K562 (cell line): ENCODE results near the gene ARHGEF1. TPM values are rescaled to one million over a fixed set of nuclear protein-coding genes. Genes with fewer than 3 reads are reported as not detected.

Experiments
- ATF4 ChIP-seq: fragments of 450-650 bp; formaldehyde crosslinking; IDR thresholded peaks from 2 replicates; pipeline ENCODE4 v1.4.0; 2022; ENCODE audit warnings: mild to moderate bottlenecking, moderate library complexity
- CAMTA2 ChIP-seq: fragments of 250-450 bp; sonication (Bioruptor Pico); conservative IDR thresholded peaks from 2 replicates; pipeline ENCODE4 v1.5.1; 2022
- CBX5 ChIP-seq: IDR thresholded peaks from 2 replicates; pipeline ENCODE4 v1.6.1; 2014; ENCODE audit warnings: low read depth, borderline replicate concordance
- DLX4 ChIP-seq: fragments of 250-450 bp; sonication (Bioruptor Pico); IDR thresholded peaks from 2 replicates; pipeline ENCODE4 v1.6.1; 2021; ENCODE audit warnings: mild to moderate bottlenecking
- ETV1 ChIP-seq: fragments of 450-650 bp; conservative IDR thresholded peaks from 2 replicates; pipeline ENCODE4 v1.6.1; 2016; ENCODE audit warnings: missing genetic modification characterization, control low read depth, low read depth, missing compliant biosample characterization
- GTF2F1 ChIP-seq: IDR thresholded peaks from 2 replicates; pipeline ENCODE4 v1.6.1; 2011; ENCODE audit warnings: low read depth, low read length, improper control_type of control experiment
- MBD1 ChIP-seq: fragments of 250-450 bp; sonication (Bioruptor Pico); IDR thresholded peaks from 2 replicates; pipeline ENCODE4 v1.8.0; 2022; ENCODE audit warnings: inconsistent platforms
- MTA1 ChIP-seq: fragments of 450-650 bp; IDR thresholded peaks from 2 replicates; pipeline ENCODE4 v1.6.1; 2017; ENCODE audit warnings: borderline replicate concordance
- NCOA1 ChIP-seq: fragments of 450-650 bp; IDR thresholded peaks from 2 replicates; pipeline ENCODE4 v1.6.1; 2016; ENCODE audit warnings: low read depth
- NCOA2 ChIP-seq, 2 experiments: fragments of 450-650 bp; IDR thresholded peaks; 2 replicates each; pipeline ENCODE4 v1.6.1; 2018; ENCODE audit warnings: mild to moderate bottlenecking in 2 of 2, moderate library complexity in 1 of 2; ENCODE audit not compliant: partially characterized antibody in 2 of 2
- RFX1 ChIP-seq: fragments of 450-650 bp; IDR thresholded peaks from 2 replicates; pipeline ENCODE4 v1.6.1; 2016; ENCODE audit warnings: mild to moderate bottlenecking, moderate library complexity
- SNRNP70 ChIP-seq: fragments of 200-400 bp; formaldehyde crosslinking; optimal IDR thresholded peaks from 2 replicates; pipeline ENCODE3; 2017; ENCODE audit warnings: low read depth, low read length
- TEAD2 ChIP-seq: fragments of 450-650 bp; IDR thresholded peaks from 2 replicates; pipeline ENCODE4 v1.6.1; 2016; ENCODE audit warnings: missing genetic modification characterization, control low read depth, missing compliant biosample characterization
- YY1 ChIP-seq, 3 experiments: IDR thresholded peaks; 2 replicates each; pipeline ENCODE4 v1.6.1; 2011; ENCODE audit warnings: low read length in 2 of 3, mild to moderate bottlenecking in 2 of 3, moderate library complexity in 2 of 3, borderline replicate concordance in 1 of 3, control low read depth in 1 of 3, low read depth in 1 of 3; ENCODE audit not compliant: insufficient read depth in 3 of 3, insufficient replicate concordance in 2 of 3, control insufficient read depth in 1 of 3, insufficient read length in 1 of 3; ENCODE audit errors: extremely low read depth in 1 of 3
- ZBTB11 ChIP-seq, 3 experiments: fragments of 200-800 bp in 1 of 3; fragments of 250-450 bp in 1 of 3; fragments of 450-650 bp in 1 of 3; sonication (Bioruptor Pico) in 1 of 3; sonication (Bioruptor generic) in 1 of 3; formaldehyde crosslinking in 1 of 3; IDR thresholded peaks; 2 replicates each; pipeline versions ENCODE4 v1.6.1 to v1.8.0; 2016 to 2022; ENCODE audit warnings: mild to moderate bottlenecking in 2 of 3, missing genetic modification characterization in 2 of 3, missing compliant biosample characterization in 1 of 3, moderate library complexity in 1 of 3
- ZFPM2 ChIP-seq: fragments of 250-450 bp; sonication (Bioruptor Pico); IDR thresholded peaks from 2 replicates; pipeline ENCODE4 v1.5.1; 2022; ENCODE audit warnings: mild to moderate bottlenecking
- ZNF436 ChIP-seq: fragments of 250-450, 450-650 bp; sonication (Bioruptor Pico); formaldehyde crosslinking; IDR thresholded peaks from 2 replicates; pipeline ENCODE4 v1.7.0; 2020; ENCODE audit warnings: mild to moderate bottlenecking
- ZNF76 ChIP-seq: fragments of 250-450 bp; sonication (Bioruptor Pico); IDR thresholded peaks from 2 replicates; pipeline ENCODE4 v1.4.0; 2020; ENCODE audit warnings: mild to moderate bottlenecking, moderate library complexity, borderline replicate concordance
- polyA plus RNA-seq, 8 experiments: library from polyadenylated mRNA; depleted of rRNA in 4 of 8; stranded (reverse) in 5 of 8; unstranded in 3 of 8; fragments of >200 nt; fragmentation: Nextera tagmentation in 2 of 8; fragmentation: Illumina TruSeq in 1 of 8; extraction: Ambion mirVana in 2 of 8; extraction: Trizol in 1 of 8; gene quantifications; 2 replicates each; pipeline versions ENCODE4 v1.2.1 to v1.2.3, GENCODE V29; 2011 to 2014; ENCODE audit warnings: inconsistent platforms in 1 of 8, missing spikeins in 1 of 8
- total RNA-seq, 7 experiments: library from RNA; depleted of rRNA in 6 of 7; stranded (reverse); fragments of >200 nt in 6 of 7; fragmentation: Illumina TruSeq in 2 of 7; extraction: Trizol in 2 of 7; gene quantifications; 2 replicates each; pipeline versions ENCODE4 v1.2.1 to v1.2.3, GENCODE V29; 2011 to 2021; ENCODE audit warnings: low replicate concordance in 1 of 7

Gene ARHGEF1
- total and polyA plus RNA-seq, 9 of the 15 experiments (the other 6 are each of a cell fraction or from before 2014, with no cell fraction given) = 1.9 to 149 (median 29.8) TPM

GRCh38 chr19:41930322-41930722 is 47.3 kb downstream of the ARHGEF1 start (continued):
- no peak for TF ChIP-seq NCOA2 (IDR thresholded peaks at IDR 0.05; ENCODE audit: partially characterized antibody in 2 of 2)
- no peak for TF ChIP-seq GTF2F1
- no peak for TF ChIP-seq RFX1
- no peak for TF ChIP-seq ZNF76
- no peak for TF ChIP-seq TEAD2 (tag)
- TF ChIP-seq DLX4 (CRISPR knock-in tag) = no peak
- TF ChIP-seq YY1 (IDR thresholded peaks at IDR 0.05; ENCODE audit: borderline replicate concordance in 1 of 3, control insufficient read depth in 1 of 3, extremely low read depth in 1 of 3, insufficient read depth in 3 of 3, insufficient read length in 1 of 3, insufficient replicate concordance in 2 of 3, low read depth in 1 of 3, low read length in 2 of 3) = peak in 1 of 3 experiments; percentile 11
- no peak for TF ChIP-seq CAMTA2 (CRISPR knock-in tag)
- no peak for TF ChIP-seq ZNF436 (CRISPR knock-in tag)
- no peak for TF ChIP-seq MTA1
- 0 out of 6 replicates have a peak, but pooled peaks of 1 of the 3 experiments have one; percentile 28 for TF ChIP-seq ZBTB11 (CRISPR knock-in tag; IDR thresholded peaks at IDR 0.05)
- TF ChIP-seq ETV1 (tag) = peak; percentile 38
- no peak for TF ChIP-seq CBX5
- TF ChIP-seq MBD1 (CRISPR knock-in tag) = no peak
- no peak for TF ChIP-seq SNRNP70
- TF ChIP-seq ATF4 = no peak
- TF ChIP-seq NCOA1 = no peak
- no peak for TF ChIP-seq ZFPM2 (CRISPR knock-in tag)
